ENCODE results near the gene LYPLAL1.
"Not testable (repeated sequence)": the region's sequence is repeated elsewhere in the genome, so short reads cannot be mapped to it uniquely, and the experiment has no call there.

Gene LYPLAL1

DNA sequence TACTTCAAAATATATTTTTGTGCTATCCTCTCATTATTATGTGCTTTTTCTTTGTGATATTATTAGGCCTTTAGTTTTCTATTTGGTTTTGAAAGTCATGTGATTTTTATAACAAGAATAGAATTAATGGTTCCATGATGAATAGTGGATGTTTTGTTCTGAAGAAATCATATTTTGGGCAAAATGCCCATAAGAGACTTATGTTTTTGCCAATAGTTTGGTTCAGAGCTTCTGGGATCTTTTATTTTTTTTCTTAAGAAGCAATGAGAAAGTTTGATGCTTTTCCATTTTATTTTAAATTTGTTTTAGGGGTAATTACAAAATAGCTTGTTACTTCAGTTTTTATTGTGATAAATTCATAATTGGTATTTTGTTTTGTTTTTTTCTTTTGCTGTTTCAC is 49.8 kb downstream of the LYPLAL1 start:
- DNase-seq, result no peak

DNA sequence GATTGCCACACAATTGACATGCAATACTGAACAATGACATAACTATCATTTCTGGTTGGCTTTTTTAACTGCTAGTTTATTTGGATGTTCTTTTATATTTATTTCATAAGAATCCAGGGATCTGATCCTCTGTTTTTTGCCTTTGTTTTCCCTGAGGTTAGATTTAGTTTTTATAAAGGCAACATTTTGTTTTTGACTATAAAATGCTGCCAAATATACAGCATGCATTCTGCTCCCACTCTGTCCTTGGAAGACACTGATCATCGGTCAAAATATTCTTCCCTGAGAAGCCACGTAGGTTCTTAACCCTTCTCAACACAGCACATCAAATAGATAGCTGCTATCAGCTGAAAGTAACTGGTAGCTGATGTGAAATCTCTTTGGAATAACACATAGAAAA is 52.5 kb downstream of the LYPLAL1 start:
- DNase-seq, result no peak

DNA sequence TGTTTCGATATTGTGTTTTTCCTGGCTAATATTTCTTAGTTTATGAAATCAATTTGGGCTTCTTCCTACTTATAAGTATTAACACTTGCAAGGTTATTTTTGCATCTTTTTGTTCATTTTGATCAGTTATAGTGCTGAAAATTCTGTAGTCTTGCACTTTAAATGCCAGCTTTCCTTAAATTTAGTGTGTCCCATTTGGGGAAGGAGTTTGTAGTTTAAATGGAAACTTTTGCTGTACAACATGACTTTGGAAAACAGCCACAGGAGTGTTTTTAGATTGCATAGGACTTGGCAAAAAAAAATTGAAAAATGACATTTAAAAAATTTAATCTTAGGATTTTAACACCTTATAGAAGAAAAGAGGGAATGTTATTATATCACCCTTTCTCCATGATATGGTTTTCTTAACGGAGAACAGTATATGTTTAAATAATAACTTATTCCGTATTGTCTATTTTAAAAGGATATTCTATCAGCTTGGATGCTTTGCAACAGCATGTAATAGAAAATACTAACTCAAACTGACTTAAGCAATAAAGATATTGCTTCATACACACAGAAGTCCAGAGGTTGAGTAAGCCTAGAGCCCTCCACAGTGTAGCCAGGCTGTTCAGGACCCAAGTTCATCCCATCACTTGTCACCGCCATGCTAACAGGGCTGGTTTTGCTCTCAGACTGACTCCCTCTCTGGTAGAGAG is 53.8 kb downstream of the LYPLAL1 start:
- DNase-seq, result no peak

DNA sequence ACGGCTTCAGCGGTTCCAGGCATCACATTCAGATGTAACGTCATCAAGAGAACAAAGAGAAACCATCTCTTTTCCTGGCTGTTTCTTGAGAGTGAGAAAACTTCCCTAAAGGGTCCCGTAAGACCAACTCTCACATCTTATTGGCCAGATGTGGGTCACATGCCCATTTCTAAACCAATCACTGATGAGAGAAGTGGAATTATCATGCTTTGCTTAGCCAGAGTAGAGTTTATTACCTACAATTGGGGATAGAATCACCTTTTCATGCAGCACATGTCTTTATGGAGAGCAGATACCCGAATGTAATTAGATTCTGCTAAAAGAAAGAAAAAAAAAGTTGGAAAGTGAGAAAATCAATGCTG is 54.4 kb downstream of the LYPLAL1 start:
- DNase-seq, result no peak

DNA sequence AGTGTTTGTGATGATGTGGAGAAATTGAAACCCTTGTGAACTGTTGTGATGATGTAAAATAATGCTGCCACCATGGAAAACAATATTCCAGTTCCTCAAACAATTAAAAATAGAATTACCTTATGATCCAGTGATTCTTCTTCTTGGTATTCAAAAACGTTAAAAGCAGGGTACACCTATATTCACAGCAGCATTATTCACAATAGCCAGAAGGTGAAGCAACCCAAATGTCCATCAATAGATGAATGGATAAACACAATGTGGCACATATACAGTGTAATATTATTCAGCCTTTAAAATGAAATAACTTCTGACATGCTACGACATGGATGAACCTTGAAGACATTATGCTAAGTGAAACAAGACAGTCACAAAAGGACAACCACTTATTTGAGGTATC is 59.2 kb downstream of the LYPLAL1 start:
- no peak for DNase-seq

DNA sequence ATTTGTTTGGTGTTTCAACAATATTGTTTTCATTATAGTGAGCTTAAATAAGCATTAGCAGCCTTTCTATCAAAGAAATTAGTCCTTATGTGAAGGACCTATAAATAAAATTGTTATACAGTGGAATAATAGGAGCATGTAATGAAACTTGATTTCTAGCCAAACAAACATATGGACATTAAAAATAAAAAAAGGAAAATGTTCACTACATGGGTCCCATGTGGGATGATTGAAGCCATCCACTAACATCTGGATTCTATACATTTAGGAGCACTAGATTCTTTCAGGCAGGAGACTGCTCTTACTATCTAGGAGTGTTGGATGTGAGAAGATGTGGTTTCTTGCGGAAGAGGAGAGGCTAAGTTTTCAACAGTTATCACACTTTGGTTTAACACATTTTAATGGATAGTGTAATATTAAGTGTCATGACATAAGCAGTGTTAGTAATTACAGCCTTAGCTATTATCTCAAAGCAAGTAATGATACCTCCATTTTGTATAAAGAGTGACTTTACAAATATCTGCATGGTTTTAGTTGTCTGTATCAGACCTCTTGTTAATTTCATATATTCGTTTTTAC is 62.3 kb downstream of the LYPLAL1 start:
- DNase-seq, result no peak

DNA sequence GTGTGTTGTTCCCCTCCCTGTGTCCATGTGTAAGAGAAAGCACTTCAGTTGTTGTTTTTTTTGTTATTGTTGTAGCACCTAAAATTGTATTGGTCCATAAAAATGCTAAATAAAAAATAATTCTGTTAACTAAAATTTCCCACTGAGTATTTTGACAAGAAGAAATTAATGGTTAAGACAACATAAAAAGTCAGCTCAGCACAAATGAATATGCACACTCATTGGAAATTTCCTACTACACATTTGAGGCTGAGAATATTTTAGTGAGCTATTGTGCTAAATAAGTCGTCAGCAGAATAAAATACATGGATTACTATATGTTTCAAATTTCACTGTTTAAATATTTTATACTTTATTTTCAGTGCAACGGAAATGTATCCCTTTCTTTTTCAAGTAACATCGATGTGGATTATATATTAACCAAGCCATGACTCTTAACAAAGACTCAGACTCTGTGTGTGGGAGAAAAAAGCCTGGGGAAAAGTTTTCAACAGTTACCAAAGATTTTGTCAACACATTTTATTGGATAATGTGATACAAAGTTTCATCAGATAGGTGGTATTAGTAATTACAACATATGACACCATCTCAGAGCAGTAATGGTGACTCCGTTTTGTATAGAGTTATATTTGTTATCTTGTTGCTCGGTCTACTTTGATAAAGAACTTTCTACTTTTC is 63.4 kb downstream of the LYPLAL1 start:
- no peak for DNase-seq

DNA sequence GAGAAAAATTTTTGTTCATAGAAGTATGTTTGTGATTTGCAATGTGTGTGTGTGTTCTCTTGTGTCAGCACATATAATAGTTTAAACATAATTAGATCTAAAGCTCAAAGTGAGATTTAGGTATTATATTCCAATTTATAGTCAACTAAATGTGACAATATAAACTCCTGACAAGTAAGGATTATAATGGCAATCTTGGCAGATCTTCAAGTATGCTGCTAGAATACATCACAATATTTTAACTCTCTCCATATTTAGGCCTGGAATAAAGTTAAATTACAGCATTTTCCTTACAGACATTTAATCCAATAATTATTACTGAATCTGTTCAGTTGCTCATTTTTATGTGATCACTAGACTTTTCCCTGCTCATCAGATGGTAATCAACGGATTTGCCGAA is 65.8 kb downstream of the LYPLAL1 start:
- no peak for DNase-seq

DNA sequence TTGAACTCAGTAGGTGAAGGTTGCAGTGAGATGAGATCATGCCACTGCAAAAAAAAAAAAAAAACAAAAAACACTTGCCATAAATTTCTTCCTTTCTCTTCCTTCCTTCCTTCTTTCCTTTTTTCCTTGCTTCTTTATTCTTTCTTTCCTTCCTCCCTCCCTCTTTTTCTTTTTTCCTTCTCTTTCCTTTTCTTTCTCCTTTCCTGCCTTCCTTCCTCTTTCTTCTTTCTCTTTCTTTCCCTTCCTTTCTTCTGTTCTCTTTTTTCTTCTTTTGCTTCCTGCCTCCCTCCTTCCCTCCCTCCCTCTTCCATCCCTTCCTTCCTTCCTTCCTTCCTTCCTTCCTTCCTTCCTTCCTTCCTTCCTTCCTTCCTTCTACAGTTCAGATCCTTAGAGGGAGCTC is 71.2 kb downstream of the LYPLAL1 start:
- no peak for DNase-seq

DNA sequence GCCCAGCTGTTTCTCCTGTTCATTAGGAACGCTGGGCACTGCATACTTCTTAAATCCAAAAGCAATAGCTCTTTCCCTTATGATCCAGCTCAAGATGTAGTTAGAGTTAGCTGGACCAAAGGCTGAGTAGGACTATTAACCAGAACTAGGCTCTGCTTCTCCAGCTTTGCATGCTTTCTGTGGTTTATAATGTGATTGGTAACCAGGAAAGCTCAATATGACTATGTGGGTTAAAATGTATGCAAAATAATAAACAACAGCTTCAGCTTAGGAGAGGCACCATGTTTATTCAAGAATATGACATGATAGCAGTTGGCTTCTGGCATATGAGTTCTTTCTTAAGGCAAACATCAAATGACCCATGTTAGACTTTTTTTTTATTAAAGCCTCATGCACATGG is 73.8 kb downstream of the LYPLAL1 start:
- no peak for DNase-seq

DNA sequence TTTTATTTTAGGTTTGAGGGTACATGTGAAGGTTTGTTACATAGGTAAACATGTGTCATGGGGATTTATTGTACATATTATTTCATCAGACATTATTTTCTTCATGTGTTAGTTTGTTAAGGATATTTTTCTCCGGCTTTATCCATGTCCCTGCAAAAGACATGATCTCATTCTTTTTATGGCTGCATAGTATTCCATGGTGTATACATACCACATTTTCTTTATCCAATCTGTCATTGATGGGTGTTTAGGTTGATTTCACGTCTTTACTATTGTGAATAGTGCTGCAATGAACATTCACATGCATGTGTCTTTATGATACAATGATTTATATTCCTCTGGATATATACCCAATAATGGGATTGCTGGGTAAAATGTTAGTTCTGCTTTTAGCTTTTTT is 76.8 kb downstream of the LYPLAL1 start:
- DNase-seq, result not testable (repeated sequence)

DNA sequence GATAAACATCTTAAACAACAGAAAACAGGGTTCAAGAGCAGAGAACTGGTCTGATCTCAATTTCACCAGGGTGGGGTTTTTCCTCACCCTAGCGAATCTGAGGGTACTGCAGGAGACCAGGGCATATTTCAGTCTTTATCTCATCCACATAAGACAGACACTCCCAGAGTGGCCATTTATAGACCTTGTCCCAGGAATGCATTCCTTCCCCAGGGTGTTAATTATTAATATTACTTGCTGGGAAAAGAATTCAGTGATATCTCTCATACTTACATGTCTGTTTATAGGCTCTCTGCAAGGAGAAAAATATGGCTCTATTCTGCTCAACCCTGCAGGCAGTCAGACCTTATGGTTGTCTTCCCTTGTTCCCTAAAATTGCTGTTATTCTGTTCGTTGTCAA is 84.1 kb downstream of the LYPLAL1 start:
- no peak for DNase-seq

DNA sequence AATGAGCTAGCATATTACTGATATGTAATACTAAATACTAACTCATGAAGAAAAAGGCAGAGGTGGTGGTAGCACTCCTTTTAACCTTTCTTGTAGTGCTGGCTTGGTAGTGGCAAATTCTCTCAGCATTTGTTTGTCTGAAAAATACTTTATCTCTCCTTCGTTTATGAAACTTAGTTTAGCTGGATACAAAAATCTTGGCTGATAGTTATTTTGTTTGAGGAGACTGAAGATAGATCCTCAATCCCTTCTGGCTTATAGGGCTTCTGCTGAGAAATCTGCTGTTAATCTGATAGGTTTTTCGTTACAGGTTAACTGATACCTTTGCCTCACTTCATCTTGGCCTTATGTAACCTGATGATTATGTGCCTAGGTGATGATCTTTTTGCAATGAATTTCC is 87.8 kb downstream of the LYPLAL1 start:
- DNase-seq, result no peak
